Measurements from ENCODE around the gene PNPLA1.

The PNPLA1 gene

DNA sequence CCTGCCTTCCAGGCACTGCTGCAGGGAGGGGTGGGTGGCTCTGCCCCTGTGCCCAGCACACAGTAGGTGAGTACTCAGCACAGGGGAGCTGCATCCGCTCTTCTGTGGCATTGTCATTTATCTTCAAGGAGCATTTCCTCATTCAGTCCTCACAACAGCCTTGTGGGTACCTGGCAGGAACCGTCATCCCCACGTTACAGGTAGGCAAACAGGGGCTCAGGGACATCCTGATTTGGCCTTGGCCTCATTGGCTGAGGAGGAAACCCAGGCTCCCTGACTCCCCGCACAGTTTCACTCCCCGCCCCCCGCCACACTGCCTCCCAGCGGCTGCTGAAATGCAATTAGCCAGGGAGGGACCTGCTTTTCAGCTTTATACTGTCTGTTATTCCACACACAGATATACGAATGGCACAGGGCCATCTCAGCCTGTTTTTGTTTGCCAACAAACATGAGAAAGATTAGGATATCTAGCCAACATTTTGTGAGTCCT lies 24.2 kb upstream of the PNPLA1 start:
- DNase-seq (ENCODE audit: low read depth in 4 of 4, low spot score in 1 of 4): no peak

DNA sequence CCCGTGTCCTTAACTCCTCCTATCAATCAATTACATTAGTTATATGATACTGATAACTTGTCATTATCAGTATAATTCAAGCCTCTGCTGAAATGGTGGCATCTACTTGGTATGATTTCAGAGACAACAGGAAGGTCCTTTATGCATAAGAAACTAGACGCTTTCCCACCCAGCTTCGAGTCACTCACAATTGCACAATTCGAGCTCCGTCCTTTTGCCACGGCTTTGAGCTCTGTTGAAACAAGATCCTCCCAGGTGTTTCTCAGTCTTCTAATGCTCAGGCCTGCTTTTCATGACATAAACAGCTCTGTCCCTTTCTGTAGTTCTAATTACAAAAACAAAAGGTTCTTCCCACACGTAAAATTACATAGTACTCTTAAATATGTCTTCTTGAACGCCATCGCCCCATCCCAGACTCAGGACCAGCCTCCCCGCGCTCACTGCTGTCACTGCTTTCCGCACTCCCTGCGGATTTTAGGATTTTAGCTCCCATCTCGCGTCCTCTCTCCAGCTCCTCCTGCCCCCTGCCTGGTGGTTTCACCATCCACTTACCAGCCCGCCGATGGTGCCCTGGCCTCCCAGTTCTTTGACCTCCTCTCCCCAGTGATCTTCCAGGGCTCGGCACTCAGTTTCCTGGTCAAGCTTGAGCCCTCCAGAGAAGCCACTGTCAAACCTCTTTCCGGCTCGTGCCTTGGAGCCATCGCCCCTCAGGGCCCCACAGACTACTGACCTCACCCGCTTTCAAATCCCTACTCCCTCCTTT lies 23.2 kb upstream of the PNPLA1 start:
- no peak for DNase-seq (ENCODE audit: low read depth in 4 of 4, low spot score in 1 of 4)

DNA sequence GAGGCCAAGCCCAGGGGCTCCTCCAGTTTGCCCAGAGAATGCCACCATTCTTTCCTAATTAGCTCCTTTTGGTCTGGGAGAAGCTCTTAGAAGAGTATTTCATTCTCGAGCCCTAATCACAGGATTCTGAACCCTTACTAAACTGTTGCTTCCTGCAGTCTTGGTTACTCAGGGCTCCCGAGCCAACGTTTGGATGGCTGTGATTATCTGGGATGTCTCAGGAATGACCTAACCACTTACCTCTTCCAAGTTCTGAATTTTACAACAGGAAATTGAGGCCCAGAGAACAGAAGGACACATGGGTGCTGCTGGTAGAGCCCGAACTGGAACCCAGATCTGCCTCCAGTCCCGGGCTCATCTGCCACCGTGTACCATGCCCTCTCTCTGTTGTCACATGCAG lies 22.2 kb upstream of the PNPLA1 start:
- no peak for DNase-seq (ENCODE audit: low read depth in 4 of 4, low spot score in 1 of 4)

DNA sequence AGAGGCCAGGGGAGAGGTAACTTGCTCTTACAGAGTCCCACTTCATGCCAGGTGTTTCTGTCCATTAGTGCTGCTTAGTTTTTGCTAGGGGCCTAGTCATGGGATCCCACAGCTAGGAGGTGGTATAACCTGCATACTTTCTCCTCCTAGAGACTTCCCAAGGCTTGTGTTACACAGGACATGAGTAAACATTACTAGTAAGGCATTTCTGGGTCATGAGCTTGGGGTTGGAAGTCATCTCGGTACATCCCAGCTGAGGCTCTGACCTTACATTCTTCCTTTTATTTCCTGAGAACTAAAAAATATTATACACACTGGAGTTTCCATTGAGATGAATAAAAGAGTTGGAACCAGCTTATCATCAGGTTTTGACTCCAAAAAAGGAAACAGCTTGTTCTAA lies 20.9 kb upstream of the PNPLA1 start:
- no peak for DNase-seq (ENCODE audit: low read depth in 4 of 4, low spot score in 1 of 4)

DNA sequence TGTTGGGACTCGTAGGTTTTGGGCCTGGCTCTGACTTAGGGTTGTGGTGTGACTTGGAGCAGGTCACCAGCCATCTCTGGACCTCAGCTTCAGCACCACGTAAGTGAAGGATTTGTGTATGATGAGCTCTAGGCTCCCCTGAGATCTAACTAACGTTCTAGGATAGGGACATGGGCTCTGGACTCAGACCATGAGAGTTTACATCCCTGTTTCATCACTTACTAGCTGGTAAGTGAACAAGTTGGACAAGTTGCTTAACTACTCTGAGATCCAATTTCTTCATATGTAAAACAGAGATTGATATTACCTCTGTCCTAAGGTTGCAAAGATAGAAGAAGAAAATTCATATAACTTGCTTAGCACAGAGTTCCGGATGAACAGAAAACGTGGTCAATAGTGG lies 20.3 kb upstream of the PNPLA1 start:
- DNase-seq (ENCODE audit: low read depth in 4 of 4, low spot score in 1 of 4): no peak

GRCh38 chr6:36252005-36252404 lies 17.9 kb upstream of the PNPLA1 start:
- DNase-seq (ENCODE audit: low read depth in 4 of 4, low spot score in 1 of 4): no peak

- DNase-seq (ENCODE audit: low read depth in 4 of 4, low spot score in 1 of 4): no peak
Measured at GRCh38 chr6:36263390-36264000, 6.4 kb upstream of the PNPLA1 start.

DNA sequence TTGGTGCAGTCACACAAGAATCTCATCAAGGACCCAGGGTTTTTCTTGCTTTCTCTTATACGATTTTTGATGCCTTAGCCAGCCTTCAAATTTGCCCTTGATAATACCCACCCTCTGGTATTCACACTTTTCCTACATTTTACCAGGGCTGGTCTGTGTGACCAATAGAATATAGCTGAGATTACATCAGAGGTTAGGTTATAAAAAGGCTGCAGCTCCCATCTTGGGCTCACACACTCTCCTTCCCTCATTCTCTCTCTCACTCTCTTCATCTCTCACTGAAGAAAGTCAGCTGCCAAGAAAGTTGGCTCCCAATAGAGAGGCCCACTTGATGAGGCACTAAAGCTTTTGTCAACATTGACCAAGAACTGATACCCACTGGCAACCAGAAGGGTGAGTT lies 4.1 kb upstream of the PNPLA1 start:
- no peak for DNase-seq (ENCODE audit: low read depth in 4 of 4, low spot score in 1 of 4)

- DNase-seq (ENCODE audit: low read depth in 4 of 4, low spot score in 1 of 4): no peak
Measured at GRCh38 chr6:36266913-36267644, 2.8 kb upstream of the PNPLA1 start.

GRCh38 chr6:36267731-36268477 lies 2.0 kb upstream of the PNPLA1 start:
- DNase-seq (ENCODE audit: low read depth in 4 of 4, low spot score in 1 of 4): no peak

DNA sequence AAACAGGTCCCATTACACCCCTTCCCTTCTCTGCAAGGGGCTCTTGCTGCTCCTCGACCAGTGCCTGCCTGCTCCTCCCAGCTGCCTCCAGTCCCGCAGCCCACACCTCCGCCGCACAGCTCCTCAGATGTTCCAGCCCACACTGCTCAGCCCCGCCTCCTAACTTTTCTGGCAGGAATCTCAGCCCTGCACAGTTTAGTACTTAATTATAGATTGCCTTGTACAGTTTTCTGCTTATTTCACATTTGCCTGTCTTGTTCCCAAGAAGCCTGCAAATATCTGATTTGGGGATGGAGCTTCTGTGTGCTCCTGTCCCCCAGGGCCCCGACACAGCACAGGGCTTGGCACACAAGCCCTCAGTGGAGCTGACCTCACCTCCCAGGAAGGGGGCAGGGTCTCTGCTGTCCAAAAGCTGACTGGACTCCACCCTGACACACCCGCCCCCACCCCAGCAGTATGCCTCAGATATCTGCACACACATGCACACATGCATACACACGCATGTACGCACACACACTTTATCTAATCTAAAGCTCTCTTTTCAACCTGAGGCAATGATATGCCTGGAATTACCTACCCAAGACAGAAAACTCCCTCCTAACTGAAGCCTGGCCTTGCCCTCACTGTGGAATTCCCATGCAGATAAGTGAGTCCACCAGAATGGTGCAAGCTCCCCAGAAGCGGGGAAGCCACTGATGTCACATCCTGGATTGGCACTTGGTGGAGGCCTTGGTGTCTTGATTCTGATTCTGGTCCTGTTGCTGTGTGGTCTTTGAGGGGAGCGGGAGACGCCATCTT lies 1.2 kb upstream of the PNPLA1 start:
- DNase-seq (ENCODE audit: low read depth in 4 of 4, low spot score in 1 of 4): no peak

GRCh38 chr6:36272234-36272633 lies 2.4 kb downstream of the PNPLA1 start:
- DNase-seq (ENCODE audit: low read depth in 4 of 4, low spot score in 1 of 4): no peak

DNA sequence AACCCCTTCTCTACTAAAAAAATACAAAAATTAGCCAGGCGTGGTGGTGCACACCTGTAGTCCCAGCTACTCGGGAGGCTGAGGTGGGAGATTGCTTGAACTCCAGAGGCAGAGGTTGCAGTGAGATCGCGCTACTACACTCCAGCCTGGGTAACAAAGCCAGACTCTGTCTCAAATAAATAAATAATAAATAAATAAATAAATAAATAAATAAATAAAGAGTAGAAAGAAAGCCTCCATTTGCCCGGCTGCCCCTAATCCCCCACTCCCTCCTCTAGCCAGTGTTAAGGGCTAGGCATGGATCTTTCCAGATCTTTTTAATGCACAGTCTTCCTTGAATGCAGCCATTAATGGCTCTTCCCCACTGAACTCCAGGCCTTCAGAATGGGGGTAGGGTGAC lies 3.2 kb downstream of the PNPLA1 start:
- DNase-seq (ENCODE audit: low read depth in 4 of 4, low spot score in 1 of 4): no peak

DNA sequence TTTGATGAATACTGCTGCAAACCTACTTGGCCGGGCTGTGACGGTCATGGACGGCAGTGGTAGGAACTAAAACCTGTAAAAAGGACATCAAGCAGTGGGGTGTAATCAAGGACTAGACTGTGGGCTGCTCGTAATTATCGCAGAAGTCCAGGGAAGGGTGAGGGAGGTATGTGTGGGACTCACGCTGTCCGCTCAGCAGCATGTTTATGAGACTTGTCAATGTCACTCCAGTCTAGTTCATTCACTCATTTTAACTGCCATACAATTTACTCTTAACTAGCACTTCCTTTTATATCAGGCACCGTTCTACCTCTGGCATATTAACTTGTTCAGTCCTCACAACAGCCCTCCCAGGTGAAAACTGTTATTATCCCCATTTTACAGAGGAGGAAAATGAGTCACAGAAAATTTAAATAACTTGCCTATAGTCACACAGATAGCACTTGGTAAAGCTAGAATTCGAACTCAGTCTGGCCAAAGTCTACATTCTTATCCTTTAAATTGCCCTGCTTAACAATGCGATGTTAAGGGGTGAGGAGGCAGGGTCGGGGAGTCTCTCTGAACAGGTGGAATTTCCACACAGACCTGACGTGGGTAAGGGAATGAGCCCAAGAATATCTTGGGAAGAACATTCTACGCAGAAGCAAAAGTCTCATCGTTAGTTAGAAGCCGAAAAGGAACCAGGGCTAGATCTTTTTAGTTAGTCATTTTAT lies 4.1 kb downstream of the PNPLA1 start:
- no peak for DNase-seq (ENCODE audit: low read depth in 4 of 4, low spot score in 1 of 4)

DNA sequence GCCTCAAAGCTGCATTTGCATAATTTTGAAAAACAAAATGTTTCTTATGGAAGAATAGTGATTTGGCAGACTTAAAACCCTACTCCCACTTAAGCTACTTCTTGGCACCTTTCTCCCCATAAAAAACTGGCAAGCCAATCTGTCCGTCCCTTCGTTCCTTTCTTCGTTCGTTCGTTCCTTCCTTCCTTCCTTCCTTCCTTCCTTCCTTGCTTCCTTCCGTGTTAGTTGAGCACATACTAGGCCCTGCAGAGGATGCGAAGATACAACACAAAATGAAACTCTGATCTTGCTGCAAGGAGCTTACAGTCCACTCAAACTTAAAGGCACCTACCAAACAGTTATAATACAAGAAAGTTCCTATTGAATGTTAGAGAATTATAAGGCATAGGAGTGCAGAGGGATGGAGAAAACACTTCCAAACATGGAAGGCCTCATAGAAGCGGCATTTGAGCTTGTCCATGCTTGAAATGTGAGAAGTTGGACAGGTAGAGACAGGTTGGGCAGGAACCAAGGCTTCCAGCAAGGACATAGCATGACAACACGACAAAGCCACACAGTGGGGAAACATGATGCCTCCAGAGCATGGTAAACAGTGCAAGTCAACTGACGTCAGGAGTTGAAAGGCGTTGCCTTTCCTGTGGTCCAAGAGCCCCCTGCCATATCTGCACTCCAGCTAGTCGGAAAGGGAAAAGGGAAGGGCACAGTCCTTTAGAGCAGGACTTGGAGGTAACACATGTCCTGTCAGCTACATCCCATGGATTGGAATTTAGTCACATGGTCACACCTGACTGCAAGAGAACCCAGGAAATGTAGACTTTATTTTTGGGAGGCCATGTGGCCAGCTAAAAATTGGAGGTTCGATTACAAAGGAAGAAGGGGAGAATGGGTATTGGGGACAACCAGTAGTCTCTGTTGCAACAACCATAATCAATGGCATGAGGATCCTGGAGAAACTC lies 7.0 kb downstream of the PNPLA1 start:
- DNase-seq (ENCODE audit: low read depth in 4 of 4, low spot score in 1 of 4): no peak

DNA sequence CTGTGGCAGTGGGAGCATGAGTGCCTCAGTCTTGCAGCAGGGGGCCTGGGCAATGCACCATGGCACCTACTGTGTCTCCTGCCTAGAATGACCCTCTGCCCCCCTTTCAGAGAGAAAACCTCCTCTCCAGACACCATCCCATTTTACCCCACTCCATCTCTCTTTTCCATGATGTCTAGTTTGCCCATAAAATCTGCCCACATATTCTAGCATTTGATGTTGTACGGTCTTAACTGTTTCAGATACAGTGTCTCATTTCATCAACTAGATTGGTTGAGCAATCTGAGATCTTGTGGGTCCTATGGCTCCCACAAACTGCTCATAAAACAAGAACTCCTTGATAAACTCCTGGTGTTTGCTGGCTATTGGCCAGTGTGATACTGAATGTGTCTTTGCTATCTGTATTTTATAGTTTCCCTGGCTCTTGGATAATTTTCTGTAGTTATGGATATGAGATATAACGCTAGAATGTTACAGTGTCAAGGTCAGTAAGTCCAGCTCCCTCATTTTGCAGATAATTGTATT lies 8.1 kb downstream of the PNPLA1 start:
- no peak for DNase-seq (ENCODE audit: low read depth in 4 of 4, low spot score in 1 of 4)

DNA sequence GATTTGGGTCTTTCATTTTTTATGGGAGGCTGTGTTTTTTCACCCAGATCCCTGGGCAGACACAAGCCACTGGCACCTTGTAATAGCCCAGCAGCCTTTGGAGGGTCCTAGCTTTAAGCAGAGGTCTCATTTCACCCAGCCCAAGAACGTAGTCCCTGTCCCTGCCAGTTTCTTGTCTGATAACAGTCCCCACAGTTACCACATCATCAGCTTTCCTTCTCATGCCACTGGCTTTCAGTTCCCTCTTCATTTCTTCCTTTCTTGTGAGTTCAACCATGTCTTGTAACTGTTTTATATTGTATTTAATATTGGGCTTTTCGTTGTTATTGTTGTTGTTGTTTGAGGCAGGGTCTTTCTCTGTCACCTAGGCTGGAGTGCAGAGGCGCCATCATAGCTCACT lies 10.6 kb downstream of the PNPLA1 start:
- no peak for DNase-seq (ENCODE audit: low read depth in 4 of 4, low spot score in 1 of 4)

DNA sequence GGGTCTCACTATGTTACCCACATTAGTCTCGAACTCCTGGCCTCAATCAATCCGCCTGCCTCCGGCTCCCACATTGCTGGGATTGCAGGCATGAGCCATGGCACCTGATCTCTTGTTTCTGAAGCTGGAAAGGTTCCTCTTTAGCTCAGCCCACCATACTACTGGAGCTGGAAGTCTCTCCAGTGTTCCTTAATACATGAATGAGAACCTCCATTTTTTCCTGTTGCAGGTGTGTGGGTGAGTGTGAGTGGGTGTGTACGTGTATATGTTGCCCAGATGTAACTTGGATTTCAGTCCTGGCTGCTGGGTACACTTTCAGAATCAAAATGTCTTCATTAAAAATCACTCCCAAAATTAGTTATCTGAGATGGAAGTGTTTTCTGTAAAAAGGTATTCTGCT lies 11.1 kb downstream of the PNPLA1 start:
- DNase-seq (ENCODE audit: low read depth in 4 of 4, low spot score in 1 of 4): no peak

DNA sequence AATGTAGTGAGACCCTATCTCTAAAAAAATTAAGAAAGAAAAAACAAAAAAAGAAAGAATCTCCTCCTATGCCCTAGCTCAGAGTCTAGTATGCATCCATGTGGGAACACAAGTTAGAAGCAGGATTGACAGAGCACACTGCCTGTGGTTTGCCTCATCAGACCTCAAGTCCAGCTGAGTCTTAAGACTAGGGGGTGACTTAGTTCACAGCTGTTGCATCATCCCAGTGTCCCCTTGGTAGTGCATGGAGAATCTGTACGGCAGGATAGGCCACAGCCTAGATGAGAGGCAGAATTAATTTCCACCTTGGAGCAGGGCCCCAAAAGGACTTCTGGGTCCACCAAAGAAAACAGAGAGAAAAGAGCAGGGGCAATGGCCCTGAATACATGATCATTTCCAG lies 13.7 kb downstream of the PNPLA1 start:
- DNase-seq (ENCODE audit: low read depth in 4 of 4, low spot score in 1 of 4): no peak
